ENCODE data around the gene LRRC7.
"Not testable (repeated sequence)": the region's sequence is repeated elsewhere in the genome, so short reads cannot be mapped to it uniquely, and the experiment has no call there.

The LRRC7 gene

GRCh38 chr1:70041317-70042045, 473.8 kb downstream of the LRRC7 start:
- no peak for DNase-seq (ENCODE audit: low read depth in 2 of 2)

GRCh38 chr1:70042090-70042731, 474.5 kb downstream of the LRRC7 start:
- DNase-seq (ENCODE audit: low read depth in 2 of 2), result no peak

GRCh38 chr1:70043804-70044203, 476.1 kb downstream of the LRRC7 start:
- DNase-seq (ENCODE audit: low read depth in 2 of 2), result no peak

- no peak for DNase-seq (ENCODE audit: low read depth in 2 of 2)
Measured at GRCh38 chr1:70044832-70045231, 477.1 kb downstream of the LRRC7 start.

- DNase-seq (ENCODE audit: low read depth in 2 of 2), result not testable (repeated sequence)
Measured at GRCh38 chr1:70045581-70045980, 477.9 kb downstream of the LRRC7 start.

GRCh38 chr1:70048336-70049094, 480.8 kb downstream of the LRRC7 start:
- no peak for DNase-seq (ENCODE audit: low read depth in 2 of 2)

GRCh38 chr1:70051926-70052325, 484.2 kb downstream of the LRRC7 start:
- DNase-seq (ENCODE audit: low read depth in 2 of 2), result no peak

- DNase-seq (ENCODE audit: low read depth in 2 of 2), result no peak
Measured at GRCh38 chr1:70057500-70057899, 489.8 kb downstream of the LRRC7 start.

GRCh38 chr1:70061231-70061630, 493.5 kb downstream of the LRRC7 start:
- no peak for DNase-seq (ENCODE audit: low read depth in 2 of 2)

GRCh38 chr1:70063861-70064260, 496.1 kb downstream of the LRRC7 start:
- DNase-seq (ENCODE audit: low read depth in 2 of 2), result no peak

GRCh38 chr1:70066711-70067110, 499.0 kb downstream of the LRRC7 start:
- no peak for DNase-seq (ENCODE audit: low read depth in 2 of 2)

- no peak for DNase-seq (ENCODE audit: low read depth in 2 of 2)
Measured at GRCh38 chr1:70071601-70072000, 503.9 kb downstream of the LRRC7 start.

GRCh38 chr1:70072231-70072751, 504.6 kb downstream of the LRRC7 start:
- no peak for DNase-seq (ENCODE audit: low read depth in 2 of 2)

- DNase-seq (ENCODE audit: low read depth in 2 of 2), result no peak
Measured at GRCh38 chr1:70075761-70076160, 508.0 kb downstream of the LRRC7 start.

- no peak for DNase-seq (ENCODE audit: low read depth in 2 of 2)
Measured at GRCh38 chr1:70077066-70077465, 509.3 kb downstream of the LRRC7 start.

- no peak for DNase-seq (ENCODE audit: low read depth in 2 of 2)
Measured at GRCh38 chr1:70079546-70079945, 511.8 kb downstream of the LRRC7 start.

- no peak for DNase-seq (ENCODE audit: low read depth in 2 of 2)
Measured at GRCh38 chr1:70083519-70083918, 515.8 kb downstream of the LRRC7 start.

- DNase-seq (ENCODE audit: low read depth in 2 of 2), result no peak
Measured at GRCh38 chr1:70084314-70084915, 516.7 kb downstream of the LRRC7 start.

- DNase-seq (ENCODE audit: low read depth in 2 of 2), result no peak
Measured at GRCh38 chr1:70085521-70085920, 517.8 kb downstream of the LRRC7 start.

GRCh38 chr1:70086897-70087296, 519.2 kb downstream of the LRRC7 start:
- DNase-seq (ENCODE audit: low read depth in 2 of 2), result no peak

- no peak for DNase-seq (ENCODE audit: low read depth in 2 of 2)
Measured at GRCh38 chr1:70090141-70090540, 522.4 kb downstream of the LRRC7 start.

- DNase-seq (ENCODE audit: low read depth in 2 of 2), result no peak
Measured at GRCh38 chr1:70090875-70091274, 523.2 kb downstream of the LRRC7 start.

Measured in stimulated activated CD4-positive, alpha-beta T cell treated with anti-CD3 and anti-CD28 coated beads, Interleukin-12 subunit alpha, Interleukin-12 subunit beta, amount 100 ng/mL, for 24 hours (primary cell).